Inflammatory macrophage treated with lipopolysaccharide for 4 hours (primary cell): ENCODE measurements around the gene TBX10.
"Not testable (repeated sequence)": the region's sequence is repeated elsewhere in the genome, so short reads cannot be mapped to it uniquely, and the experiment has no call there.

Experiments used
- DNase-seq: peaks from one replicate; pipeline ENCODE4 v3.0.0-alpha.2; 2020

TBX10 gene

DNA sequence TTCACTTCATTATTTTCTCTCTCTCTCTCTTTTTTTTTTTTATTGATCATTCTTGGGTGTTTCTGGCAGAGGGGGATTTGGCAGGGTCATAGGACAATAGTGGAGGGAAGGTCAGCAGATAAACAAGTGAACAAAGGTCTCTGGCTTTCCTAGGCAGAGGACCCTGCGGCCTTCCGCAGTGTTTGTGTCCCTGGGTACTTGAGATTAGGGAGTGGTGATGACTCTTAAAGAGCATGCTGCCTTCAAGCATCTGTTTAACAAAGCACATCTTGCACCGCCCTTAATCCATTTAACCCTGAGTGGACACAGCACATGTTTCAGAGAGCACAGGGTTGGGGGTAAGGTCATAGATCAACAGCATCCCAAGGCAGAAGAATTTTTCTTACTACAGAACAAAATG is 42.1 kb downstream of the TBX10 start:
- not testable (repeated sequence) for DNase-seq

DNA sequence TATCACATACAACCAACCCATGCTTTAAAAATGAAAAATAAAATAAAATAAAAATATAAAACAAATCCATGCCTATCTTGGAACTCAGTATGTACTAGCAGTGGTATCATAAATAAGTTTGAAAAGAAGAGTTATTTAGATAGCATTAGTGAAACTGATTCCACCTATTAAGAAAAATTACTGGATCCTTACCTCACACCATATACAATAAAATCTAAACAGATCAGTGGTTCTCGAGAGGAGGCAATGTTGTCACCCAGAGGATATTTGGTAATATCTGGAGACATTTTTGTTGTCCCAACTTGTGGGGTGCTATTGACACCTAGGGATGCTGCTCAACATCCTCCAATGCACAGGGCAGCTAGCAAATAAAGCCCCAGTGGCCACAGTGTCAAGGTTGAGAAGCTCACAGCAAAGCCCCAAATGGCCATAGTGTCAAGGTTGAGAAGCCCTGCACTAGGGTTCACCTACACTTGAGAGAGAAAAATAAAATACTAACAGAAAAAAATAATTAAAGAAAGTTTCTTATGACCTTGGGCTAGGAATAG is 42.7 kb downstream of the TBX10 start:
- no peak for DNase-seq

DNA sequence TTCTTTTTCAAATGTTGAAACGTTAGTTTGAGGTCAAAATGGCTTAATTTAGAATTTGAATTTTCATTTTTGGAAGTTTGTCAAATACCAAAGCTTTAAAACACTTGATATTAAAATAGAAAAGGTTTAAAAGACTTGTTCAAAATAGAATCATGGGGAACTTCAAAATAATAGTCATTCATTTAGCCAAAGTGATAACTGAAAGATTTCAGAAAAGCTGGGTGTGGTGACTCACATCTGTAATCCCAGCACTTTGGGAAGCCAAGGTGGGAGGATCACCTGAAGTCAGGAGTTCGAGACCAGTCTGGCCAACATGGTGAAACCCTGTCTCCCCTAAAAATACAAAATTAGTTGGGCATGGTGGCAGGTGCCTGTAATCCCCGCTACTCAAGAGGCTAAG is 45.1 kb downstream of the TBX10 start:
- no peak for DNase-seq

DNA sequence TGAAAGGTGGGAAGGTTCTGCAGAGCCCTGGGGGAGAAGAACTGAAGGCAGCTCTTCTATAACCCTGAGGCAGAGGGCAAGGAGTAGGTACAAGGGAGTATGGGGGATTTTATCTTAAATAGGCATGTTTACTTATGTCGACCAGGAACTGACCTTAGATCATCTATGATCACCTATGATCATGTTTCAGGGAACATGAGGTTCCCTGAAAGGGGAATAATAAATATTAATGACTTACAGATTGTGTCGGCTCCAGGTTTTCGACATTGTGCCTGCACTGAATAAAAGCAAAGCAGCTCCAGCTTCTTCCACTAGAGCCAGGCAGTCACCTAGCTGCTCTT is 46.0 kb downstream of the TBX10 start:
- no peak for DNase-seq

DNA sequence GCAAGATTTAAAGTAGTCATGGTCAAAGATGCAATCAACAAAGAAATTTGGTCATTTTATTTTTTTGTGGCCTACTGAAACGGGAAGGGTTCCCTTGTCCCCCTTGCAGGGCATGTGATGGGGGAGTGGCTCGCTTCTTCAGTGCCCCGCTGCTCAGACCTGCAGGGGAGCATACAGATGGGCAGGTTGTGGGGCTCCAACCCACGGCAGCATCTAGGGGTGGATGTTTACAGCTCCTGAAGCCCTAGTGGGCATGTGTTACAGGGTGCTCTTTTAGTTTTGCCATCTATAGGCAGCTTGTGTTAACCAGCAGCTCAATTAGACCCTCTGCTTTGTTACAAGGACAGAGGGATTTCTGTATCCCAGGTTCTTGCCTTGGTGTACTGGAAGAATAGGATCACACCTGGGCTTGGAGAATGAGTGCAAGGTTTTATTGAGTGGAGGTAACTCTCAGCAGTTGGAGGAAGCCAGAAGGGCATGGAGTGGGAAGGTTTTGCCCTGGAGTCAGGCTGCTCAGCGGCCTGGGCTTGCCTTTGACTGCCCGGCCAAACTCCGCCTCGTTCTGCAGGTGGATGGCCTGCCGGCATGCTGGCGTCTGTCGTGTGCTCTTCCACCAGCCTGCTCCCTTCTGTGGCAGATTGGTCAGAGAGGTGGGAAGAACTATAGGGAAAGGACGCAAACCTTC is 46.5 kb downstream of the TBX10 start:
- no peak for DNase-seq

DNA sequence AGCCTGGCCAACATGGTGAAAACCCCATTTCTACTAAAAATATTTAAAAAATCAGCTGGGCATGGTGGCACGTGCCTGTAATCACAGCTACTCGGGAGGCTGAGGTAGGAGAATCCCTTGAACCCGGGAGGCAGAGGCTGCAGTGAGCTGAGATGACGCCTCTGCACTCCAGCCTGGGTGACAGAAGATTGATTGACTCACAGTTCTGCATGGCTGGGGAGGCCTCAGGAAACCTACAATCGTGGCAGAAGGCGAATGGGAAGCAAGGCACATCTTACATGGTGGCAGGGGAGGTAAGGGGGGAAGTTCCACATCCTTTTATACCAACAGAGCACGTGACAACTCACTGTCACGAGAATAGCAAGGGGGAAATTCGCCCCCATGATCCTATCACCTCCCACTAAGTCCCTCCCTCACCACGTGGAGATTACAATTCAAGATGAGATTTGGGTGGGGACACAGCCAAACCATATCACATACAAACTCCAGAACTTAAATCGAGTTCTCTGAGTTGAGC is 50.6 kb downstream of the TBX10 start:
- DNase-seq = not testable (repeated sequence)

DNA sequence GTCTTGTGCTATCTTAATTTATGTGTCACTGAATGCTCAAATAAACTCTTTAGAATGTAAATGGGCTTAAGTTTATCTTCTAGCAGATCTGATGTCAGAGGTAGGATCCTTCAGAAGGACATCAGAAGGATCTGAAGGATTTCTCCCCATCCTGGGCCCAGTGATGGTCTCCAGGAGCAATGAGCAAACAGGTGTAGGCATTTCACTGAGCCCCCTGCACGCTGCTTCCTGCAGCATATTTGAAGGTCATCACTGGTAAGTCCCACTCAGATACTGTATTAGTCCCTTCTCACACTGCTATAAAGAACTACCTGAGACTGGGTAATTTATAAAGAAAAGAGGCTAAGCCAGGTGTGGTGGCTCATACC is 51.4 kb downstream of the TBX10 start:
- no peak for DNase-seq

DNA sequence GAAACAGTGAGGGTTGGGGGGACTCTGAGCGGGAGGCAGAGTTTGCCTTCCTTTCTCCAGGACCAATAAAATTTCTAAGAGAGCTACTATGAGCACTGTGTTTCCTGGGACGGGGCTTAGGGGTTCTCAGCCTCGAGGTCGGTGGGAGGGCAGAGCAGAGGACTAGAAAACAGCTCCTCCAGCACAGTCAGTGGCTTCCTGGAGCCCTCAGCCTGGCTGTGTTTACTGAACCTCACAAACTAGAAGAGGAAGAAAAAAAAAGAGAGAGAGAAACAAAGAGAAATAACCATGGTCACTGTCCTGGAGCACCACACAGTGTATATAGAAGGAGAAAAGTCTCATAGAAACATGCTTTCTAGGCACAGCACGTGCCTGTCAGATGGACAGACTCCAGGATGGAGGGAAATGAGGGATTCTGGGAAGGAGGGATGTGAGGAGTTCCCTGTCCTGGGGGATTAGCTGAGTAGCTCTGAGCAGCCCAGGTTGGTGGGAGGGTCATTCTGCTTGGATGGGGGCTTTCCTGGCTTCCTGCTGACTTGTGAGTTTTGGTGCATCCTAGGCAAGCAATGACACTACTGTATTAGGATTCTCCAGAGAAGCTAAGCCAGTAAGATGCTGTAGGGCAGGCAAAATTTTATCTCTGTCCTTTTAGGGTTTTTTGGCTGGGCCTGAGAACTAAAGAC is 52.9 kb downstream of the TBX10 start:
- DNase-seq = no peak

DNA sequence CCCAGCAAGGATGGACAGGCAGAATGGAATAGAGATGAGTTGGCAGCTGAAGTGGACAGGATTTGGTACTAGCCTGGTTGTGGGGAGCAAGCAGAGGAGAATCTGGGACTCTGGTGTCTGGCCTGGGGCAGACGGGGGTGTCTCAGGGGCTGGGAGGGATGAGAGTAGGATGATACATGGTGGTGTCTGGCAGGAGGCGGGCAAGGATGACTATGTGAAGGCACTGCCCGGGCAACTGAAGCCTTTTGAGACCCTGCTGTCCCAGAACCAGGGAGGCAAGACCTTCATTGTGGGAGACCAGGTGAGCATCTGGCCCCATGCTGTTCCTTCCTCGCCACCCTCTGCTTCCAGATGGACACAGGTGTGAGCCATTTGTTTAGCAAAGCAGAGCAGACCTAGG is 53.7 kb downstream of the TBX10 start:
- DNase-seq = no peak

DNA sequence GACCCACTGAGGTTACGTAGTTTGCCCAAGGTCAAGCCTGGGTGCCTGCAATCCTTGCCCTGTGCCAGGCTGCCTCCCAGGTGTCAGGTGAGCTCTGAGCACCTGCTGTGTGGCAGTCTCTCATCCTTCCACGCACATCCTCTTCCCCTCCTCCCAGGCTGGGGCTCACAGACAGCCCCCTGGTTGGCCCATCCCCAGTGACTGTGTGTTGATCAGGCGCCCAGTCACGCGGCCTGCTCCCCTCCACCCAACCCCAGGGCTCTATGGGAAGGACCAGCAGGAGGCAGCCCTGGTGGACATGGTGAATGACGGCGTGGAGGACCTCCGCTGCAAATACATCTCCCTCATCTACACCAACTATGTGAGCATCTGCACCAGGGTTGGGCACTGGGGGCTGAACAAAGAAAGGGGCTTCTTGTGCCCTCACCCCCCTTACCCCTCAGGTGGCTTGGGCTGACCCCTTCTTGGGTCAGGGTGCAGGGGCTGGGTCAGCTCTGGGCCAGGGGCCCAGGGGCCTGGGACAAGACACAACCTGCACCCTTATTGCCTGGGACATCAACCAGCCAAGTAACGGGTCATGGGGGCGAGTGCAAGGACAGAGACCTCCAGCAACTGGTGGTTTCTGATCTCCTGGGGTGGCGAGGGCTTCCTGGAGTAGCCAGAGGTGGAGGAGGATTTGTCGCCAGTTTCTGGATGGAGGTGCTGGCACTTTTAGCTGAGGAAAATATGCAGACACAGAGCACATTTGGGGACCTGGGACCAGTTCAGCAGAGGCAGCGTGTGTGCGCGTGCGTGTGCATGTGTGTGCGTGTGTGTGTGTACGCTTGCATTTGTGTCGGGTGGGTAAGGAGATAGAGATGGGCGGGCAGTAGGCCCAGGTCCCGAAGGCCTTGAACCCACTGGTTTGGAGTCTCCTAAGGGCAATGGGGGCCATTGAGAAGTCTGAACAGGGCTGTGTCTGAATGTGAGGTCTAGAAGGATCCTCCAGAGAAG is 54.4 kb downstream of the TBX10 start:
- DNase-seq = no peak

DNA sequence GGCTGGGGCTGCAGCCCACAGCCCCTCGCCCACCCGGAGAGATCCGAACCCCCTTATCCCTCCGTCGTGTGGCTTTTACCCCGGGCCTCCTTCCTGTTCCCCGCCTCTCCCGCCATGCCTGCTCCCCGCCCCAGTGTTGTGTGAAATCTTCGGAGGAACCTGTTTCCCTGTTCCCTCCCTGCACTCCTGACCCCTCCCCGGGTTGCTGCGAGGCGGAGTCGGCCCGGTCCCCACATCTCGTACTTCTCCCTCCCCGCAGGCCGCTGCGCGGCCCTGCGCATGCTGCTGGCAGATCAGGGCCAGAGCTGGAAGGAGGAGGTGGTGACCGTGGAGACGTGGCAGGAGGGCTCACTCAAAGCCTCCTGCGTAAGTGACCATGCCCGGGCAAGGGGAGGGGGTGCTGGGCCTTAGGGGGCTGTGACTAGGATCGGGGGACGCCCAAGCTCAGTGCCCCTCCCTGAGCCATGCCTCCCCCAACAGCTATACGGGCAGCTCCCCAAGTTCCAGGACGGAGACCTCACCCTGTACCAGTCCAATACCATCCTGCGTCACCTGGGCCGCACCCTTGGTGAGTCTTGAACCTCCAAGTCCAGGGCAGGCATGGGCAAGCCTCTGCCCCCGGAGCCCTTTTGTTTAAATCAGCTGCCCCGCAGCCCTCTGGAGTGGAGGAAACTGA is 55.2 kb downstream of the TBX10 start:
- peak; percentile 49 for DNase-seq

DNA sequence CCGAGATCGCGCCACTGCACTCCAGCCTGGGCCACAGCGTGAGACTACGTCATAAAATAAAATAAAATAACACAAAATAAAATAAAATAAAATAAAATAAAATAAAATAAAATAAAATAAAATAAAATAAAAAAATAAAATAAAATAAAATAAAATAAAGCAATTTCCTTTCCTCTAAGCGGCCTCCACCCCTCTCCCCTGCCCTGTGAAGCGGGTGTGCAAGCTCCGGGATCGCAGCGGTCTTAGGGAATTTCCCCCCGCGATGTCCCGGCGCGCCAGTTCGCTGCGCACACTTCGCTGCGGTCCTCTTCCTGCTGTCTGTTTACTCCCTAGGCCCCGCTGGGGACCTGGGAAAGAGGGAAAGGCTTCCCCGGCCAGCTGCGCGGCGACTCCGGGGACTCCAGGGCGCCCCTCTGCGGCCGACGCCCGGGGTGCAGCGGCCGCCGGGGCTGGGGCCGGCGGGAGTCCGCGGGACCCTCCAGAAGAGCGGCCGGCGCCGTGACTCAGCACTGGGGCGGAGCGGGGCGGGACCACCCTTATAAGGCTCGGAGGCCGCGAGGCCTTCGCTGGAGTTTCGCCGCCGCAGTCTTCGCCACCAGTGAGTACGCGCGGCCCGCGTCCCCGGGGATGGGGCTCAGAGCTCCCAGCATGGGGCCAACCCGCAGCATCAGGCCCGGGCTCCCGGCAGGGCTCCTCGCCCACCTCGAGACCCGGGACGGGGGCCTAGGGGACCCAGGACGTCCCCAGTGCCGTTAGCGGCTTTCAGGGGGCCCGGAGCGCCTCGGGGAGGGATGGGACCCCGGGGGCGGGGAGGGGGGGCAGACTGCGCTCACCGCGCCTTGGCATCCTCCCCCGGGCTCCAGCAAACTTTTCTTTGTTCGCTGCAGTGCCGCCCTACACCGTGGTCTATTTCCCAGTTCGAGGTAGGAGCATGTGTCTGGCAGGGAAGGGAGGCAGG is 56.0 kb downstream of the TBX10 start, which contains the start of gene GSTP1:
Gene GSTP1, plus strand, starts transcription at position 566 of the 958 bp plus-strand sequence. Its CDS starts 32 bp downstream, at position 598.
- peak; percentile 79 for DNase-seq

DNA sequence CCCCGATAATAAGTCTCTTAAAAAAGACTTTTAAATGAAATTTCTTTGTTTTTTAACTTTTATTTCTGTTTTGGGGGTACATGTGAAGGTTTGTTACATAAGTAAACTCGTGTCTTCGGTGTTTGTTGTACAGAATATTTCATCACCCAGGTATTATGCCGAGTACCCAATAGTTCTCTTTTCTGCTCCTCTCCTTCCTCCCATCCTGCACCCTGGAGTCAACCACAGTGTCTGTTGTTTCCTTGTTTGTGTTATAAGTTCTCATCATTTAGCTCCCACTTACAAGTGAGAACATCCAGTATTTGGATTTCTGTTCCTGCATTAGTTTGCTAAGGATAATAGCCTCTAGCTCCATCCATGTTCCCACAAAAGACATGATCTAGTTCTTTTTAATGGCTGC is 57.6 kb downstream of the TBX10 start:
- no peak for DNase-seq

DNA sequence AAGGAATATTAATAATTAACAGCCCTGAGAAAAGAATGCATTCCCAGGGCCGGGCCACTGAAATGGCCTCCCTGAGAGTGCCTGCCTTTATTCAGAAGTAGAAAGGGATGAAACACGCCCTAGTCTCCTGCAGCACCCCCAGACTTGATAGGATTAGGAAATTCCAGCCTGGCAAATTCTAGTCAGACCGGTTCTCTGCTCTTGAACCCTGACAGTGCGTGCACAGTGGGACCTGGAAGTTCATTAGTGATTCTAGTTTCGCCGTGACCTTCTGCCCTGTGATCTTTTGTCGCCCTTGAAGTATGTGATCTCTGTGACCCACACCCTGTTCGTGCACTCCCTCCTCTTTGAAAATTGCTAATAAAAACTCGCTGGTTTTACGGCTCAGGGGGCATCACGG is 58.1 kb downstream of the TBX10 start:
- no peak for DNase-seq
